Pulmonary artery endothelial cell (primary cell): ENCODE results near the gene RNU1-4. TPM values are rescaled to one million over a fixed set of nuclear protein-coding genes. Genes with fewer than 3 reads are reported as not detected.
"Not testable (repeated sequence)": the region's sequence is repeated elsewhere in the genome, so short reads cannot be mapped to it uniquely, and the experiment has no call there.

ENCODE experiments used
- DNase-seq: peaks from one replicate; pipeline ENCODE4 v3.0.0-alpha.2; 2011; ENCODE audit warnings: low read depth, low spot score
- total RNA-seq: library from RNA; depleted of rRNA; stranded (reverse); fragments of >200 nt; gene quantifications from 2 replicates; pipeline ENCODE4 v1.2.3, GENCODE V29; 2014

The RNU1-4 gene
- total RNA-seq, 1 donor from 2014 or later = under 0.01 TPM

DNA sequence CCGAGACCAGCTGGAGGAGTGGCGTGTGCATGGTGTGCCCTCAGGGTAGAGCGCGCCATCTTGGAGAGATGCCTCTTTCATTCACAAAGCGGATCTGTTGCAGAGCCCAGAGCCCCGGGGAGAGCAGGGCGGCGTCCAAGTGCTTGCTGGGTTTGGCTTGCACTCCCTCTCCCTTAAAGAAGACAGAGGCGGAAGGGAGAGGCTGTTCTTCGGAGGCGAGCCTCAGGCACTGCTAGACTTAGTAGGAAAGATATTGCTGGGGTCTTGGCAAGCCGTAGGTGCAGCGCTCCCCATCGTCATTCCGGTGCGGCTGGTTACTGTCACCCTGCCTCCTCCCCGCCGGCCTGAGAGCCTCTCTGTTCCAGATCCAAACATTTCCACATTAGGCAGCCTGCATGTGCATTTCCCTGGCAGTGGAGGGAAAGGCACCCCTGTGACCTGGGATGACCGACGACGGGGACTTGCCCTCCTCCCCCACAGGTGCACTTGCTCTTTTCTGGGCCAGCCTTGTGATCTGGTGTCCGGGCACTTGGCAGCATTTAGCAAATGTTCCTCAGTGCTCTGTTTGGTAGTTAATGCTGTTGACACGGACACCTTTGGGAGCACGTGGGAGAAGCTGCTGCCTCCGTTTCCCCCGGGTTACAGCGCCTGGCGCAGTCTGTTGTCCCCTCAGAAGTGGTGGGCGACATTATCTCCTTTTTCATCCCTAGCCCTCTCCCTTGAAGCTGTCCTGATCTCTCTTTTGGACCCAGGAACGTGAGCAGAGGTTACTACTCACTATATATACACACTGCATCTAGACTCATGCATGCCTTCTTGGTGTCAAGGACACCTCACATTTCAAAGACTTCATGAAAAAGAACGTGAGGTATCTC is 25.7 kb downstream of the RNU1-4 start:
- not testable (repeated sequence) for DNase-seq

GRCh38 chr1:16766689-16767256 is 26.5 kb downstream of the RNU1-4 start:
- DNase-seq = not testable (repeated sequence)

- DNase-seq = not testable (repeated sequence)
Measured at GRCh38 chr1:16770139-16770759, 29.9 kb downstream of the RNU1-4 start.

DNA sequence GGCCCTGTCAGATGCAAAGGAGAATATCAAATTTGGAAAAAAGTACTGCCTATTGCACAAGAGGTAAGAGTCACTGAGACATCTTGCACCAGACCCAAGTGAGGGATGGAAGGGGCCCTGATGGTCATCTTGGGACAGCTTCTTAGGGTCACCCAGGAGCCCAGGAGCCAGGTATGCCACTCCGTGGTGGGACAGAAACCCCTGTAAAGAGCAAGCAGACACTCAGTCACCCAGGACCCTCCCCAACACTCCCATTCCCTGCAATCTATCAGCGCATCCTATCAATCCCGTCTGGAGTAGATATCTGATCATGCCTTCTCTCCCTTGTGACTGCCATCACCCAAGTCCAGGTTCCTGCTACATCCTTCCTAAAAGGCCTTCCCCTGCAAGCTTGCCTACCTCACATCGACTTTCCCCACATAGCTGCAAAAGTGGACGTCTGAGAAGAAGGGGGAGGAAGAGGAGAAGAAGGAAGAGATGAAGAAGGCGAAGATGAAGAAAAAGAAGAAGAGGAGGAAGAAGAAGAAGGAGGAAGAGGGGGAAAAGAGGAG is 30.7 kb downstream of the RNU1-4 start:
- DNase-seq = not testable (repeated sequence)

DNA sequence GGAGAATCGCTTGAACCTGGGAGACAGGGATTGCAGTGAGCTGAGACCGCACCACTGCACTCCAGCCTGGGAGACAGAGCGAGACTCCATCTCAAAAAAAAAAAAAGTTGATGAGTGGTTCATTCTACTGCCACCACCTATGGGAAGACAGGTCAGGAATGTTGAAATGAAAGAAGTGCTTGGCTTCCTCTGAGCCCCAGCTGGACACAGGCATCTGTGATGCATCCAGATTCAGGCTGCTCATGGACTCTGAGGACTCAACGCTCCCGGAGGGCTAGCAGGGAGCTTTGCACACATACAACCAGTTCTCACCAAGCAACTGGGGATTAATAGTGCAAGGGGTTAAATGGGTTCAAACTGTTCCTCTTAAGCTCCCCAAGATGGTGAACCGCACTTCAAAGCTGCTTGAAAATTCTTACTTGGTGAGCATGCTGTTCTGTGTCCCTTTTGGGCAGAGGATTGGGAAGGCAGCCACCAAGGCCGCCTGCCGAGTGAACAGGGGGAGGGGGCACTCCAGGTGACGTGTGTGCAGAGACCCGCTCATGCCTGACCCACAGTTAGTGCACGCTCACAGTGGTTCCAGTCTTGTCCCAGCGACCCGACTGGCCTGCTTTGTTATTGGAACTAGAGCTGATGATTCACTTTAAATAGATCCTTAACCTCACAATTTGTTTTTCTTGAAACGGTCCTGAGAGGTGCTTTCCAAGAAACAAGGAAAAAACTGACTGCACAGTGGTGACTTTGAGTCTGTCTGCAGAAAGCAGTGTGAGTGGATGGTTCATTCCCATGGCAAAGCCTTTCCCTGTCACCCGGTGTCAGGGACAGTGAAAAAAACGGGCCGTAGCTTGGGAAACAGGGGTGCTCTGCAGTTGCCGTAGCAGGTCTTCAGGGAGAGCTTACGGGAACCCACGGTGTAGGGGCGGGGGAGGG is 32.2 kb downstream of the RNU1-4 start:
- not testable (repeated sequence) for DNase-seq

- DNase-seq = not testable (repeated sequence)
Measured at GRCh38 chr1:16773205-16773596, 32.9 kb downstream of the RNU1-4 start.

DNA sequence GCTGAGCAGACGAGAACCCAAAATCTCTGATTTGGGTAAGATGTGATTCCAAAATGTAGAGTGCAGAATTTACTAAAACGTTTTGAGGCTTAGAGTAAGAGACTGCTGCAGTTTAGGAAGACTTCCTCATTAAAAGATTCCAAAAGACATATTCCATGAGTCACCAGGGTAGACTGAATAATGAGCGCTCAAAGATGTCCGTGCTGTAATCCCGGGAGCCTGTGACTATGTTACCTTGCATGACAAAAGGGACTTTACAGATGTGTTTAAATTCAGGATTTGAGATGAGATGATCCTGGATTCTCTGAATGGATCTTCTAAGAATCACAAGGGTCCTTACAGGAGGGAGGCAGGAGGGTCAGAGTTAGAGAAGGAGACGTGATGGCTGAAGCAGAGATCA is 33.4 kb downstream of the RNU1-4 start:
- not testable (repeated sequence) for DNase-seq

DNA sequence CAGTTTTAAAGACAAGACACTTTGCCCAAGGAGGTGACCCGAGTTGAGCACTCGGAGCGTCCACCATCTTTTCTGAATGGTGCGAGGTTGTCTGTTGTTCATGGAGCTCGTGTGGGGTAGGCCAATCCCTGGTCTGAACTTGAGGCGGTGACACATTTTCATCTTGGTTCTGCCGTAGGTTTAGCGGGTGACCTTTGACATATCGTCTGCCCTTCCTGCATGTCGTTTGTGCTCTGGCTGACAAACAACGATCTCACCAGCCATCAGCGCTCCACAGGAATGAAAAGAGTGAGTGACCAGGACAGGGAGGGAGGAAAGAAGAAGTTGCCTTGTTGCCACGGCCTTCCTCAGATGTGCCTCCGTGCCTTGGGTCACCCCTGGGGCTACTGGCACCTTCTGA is 34.5 kb downstream of the RNU1-4 start:
- not testable (repeated sequence) for DNase-seq

GRCh38 chr1:16775290-16775689 is 35.0 kb downstream of the RNU1-4 start:
- not testable (repeated sequence) for DNase-seq

DNA sequence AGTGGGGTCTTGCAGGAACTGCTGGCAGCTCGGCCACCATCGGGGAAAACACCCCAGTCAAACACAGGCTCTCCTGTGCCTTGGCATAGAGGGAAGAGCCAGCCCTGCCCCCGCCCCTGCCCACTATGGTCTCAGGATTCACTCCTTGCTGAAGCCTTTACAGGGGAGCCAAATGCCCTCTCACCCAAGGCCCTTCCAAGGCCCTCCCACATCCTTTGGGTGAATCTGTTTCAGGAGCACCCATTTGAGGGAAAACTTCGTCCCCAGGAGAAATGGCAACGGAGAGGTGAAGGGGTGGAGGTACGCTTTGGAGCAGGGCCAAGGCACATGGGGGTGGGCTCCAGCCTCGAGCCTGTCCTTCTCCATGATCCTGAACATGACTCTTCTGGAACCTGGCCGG is 35.9 kb downstream of the RNU1-4 start:
- DNase-seq = not testable (repeated sequence)

DNA sequence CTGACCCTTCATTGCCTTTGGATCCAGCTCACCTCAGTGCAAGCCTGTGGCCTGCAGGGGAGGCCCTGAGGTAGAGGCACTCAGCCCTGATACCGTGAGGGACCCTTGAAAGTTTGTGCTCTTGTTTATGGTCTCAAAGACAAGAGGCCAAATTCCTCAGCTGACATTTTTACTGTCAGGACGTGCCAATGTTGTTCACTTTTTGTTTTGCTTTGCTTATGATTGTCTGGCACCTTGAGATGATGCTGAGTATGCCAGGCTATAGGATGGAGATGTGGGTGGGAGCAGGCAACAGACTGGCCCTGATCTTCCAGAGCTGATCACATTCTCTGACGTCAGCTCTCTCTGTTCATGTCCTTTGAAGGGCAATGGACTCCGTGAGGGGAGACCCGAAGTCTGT is 36.5 kb downstream of the RNU1-4 start:
- not testable (repeated sequence) for DNase-seq

DNA sequence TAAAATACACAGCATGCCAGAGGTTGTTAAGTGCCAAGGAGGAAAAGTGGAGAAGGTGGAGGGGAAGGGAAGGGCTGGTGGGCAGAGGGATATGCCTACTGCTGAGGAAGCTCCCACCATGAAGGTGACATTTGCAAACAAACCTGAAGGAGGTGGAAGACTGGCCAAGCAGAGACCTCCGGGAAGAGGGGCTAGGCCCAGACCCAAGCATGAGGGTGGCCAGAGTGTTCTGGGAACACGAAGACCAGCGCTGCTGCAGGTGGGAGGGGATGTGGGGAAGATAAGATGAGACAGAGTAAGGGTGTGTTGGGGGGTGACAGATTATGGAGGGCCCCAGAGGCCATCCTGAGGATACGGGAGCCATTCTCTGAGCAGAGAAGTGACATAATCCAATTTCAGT is 37.5 kb downstream of the RNU1-4 start:
- not testable (repeated sequence) for DNase-seq

- DNase-seq = not testable (repeated sequence)
Measured at GRCh38 chr1:16779525-16779924, 39.2 kb downstream of the RNU1-4 start.

GRCh38 chr1:16781033-16781432 is 40.7 kb downstream of the RNU1-4 start:
- not testable (repeated sequence) for DNase-seq

DNA sequence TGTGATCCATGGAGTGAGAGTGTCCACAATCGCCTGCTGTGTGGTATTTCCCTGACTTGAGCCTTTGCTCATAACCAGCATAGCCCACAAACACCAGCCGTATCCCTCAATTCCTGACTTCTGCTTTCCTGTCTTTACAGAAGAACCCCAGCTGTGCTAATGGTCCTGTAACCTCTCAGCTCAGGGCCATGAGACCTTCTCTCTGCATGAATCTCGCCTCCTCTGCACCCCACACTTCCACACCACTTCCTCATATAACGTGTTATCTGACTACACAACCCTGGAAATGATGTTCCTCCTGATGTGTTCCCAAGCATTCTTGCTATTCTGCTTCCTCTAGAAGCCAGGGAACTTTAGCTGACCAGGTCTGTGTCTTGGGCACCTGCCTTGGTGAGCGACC is 41.3 kb downstream of the RNU1-4 start:
- not testable (repeated sequence) for DNase-seq

DNA sequence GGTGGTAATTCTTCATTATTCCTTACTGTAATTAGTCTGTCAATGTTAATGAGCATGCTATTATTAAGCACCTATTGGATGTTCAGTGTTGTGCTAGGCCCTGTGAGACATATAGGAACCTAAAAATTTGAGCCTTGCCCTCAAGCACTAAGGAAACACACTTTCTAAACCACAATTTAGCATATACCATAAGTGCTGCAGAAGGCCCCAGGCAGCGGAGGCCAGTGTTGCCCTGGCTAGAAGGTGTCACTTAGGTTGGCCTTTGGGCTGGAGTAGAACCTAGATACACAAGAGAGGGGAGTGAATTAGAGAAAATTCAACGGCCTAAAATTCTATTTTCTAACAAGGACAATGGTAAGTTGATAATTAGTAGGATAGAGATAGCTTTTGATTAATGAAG is 44.6 kb downstream of the RNU1-4 start:
- DNase-seq = not testable (repeated sequence)

GRCh38 chr1:16786362-16786761 is 46.0 kb downstream of the RNU1-4 start:
- DNase-seq = not testable (repeated sequence)

DNA sequence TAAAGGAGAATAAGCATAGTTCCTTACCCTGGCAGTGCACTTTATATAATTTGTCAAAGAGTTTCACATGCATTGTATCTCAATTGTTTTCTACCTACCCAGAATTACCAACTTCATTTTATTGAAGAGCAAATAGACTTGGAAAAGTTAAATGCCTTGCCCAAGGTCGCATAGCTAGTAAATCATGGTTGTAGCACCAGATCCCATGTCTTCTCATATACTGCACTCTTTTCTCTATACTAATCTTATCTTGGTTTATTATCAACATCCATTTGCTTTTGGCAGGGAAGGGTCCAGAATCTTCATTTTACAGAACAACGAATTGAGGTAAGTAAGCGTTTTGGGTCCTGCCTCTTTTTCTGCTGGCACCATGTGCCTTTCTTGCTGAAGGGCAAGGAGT is 46.9 kb downstream of the RNU1-4 start:
- DNase-seq = not testable (repeated sequence)

DNA sequence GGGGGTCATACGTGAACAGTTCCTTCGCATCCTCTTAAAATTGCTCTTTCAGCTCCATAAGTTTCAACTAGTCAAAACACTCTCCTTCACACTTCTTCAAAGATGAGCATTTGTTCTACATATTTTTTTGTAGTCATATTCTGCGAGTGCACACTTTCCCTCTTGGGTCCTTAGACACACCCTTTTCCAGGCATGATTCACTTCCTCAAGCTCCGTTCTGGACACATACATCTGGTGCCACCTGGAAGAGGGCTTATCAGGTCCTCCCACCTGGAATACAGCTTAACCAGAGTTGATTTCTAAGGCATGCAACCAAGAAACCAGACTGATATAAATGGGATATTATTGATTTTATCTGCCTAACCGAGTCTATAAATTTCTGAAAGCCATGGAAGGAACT is 47.4 kb downstream of the RNU1-4 start:
- DNase-seq = not testable (repeated sequence)
